Keratinocyte (primary cell): ENCODE measurements around the gene PDK1.
"Not testable (repeated sequence)": the region's sequence is repeated elsewhere in the genome, so short reads cannot be mapped to it uniquely, and the experiment has no call there.

Experiments
- EZH2 ChIP-seq: IDR thresholded peaks from one replicate; pipeline ENCODE4 v1.6.1; 2012; ENCODE audit warnings: inconsistent platforms, mild to moderate bottlenecking, low read length, moderate library complexity
- TF ChIP-seq, protein P1 (sequence below), 3 experiments: IDR thresholded peaks in 1 of 3; conservative IDR thresholded peaks in 1 of 3; optimal IDR thresholded peaks in 1 of 3; 2 replicates in 2 of 3; 3 replicates in 1 of 3; pipeline versions ENCODE3 to v1.5.1; 2011; ENCODE audit warnings: low read length in 3 of 3, mild to moderate bottlenecking in 3 of 3, moderate library complexity in 2 of 3, control low read depth in 1 of 3, inconsistent platforms in 1 of 3; ENCODE audit not compliant: insufficient read depth in 2 of 3; ENCODE audit errors: extremely low read depth in 1 of 3

DNA sequence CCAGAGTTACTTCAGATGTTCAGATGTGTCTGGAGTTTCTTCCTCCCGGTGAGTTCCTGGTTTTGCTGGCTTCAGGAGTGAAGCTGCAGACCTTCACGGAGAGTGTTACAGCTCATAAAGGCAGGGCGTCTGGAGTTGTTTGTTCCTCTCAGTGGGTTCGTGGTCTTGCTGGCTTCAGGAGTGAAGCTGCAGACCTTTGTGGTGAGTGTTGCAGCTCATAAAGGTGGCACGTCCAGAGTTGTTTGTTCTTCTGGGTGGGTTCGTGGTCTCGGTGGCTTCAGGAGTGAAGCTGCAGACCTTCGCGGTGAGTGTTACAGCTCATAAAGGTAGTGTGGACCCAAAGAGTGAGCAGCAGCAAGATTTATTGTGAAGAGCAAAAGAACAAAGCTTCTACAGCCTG is 31.3 kb downstream of the PDK1 start:
- TF ChIP-seq, protein P1, sequence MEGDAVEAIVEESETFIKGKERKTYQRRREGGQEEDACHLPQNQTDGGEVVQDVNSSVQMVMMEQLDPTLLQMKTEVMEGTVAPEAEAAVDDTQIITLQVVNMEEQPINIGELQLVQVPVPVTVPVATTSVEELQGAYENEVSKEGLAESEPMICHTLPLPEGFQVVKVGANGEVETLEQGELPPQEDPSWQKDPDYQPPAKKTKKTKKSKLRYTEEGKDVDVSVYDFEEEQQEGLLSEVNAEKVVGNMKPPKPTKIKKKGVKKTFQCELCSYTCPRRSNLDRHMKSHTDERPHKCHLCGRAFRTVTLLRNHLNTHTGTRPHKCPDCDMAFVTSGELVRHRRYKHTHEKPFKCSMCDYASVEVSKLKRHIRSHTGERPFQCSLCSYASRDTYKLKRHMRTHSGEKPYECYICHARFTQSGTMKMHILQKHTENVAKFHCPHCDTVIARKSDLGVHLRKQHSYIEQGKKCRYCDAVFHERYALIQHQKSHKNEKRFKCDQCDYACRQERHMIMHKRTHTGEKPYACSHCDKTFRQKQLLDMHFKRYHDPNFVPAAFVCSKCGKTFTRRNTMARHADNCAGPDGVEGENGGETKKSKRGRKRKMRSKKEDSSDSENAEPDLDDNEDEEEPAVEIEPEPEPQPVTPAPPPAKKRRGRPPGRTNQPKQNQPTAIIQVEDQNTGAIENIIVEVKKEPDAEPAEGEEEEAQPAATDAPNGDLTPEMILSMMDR (optimal IDR thresholded peaks at IDR 0.05 in 1 of 3, IDR thresholded peaks at IDR 0.05 in 1 of 3, conservative IDR thresholded peaks at IDR 0.05 in 1 of 3; ENCODE audit: extremely low read depth in 1 of 3, insufficient read depth in 2 of 3, low read length in 3 of 3) = not testable (repeated sequence)
- TF ChIP-seq EZH2 = not testable (repeated sequence)
